ENCODE measurements around the gene STK39. TPM values are rescaled to one million over a fixed set of nuclear protein-coding genes. Genes with fewer than 3 reads are reported as not detected.

STK39 gene
- total and polyA plus RNA-seq, 2 of the 4 experiments (the other 2 are of a cell fraction): 11.8 to 16.4 TPM

- Histone ChIP-seq H3K27ac (ENCODE audit: insufficient read depth, low read length) (no peak overlapping the region), H2BK5ac (ENCODE audit: low read depth, low read length, poor library complexity, severe bottlenecking) (no peak overlapping the region), H3K4me2 (ENCODE audit: low read depth, low read length) (no peak overlapping the region), H3K23ac (ENCODE audit: low read depth, low read length) (no peak overlapping the region), H3K18ac (ENCODE audit: low read depth, low read length) (no peak overlapping the region), H3K4ac (ENCODE audit: low read depth, low read length) (no peak overlapping the region), H2AFZ (replicated peaks; ENCODE audit: low read length, poor library complexity) (no peak overlapping the region), H3K14ac (replicated peaks; ENCODE audit: low read depth, low read length) (no peak overlapping the region), H4K20me1 (ENCODE audit: insufficient read depth, low read length) (peaks cover 5% of the 10 kb centered on the region), H4K91ac (ENCODE audit: insufficient read depth, low read depth, low read length) (no peak overlapping the region), H3K9ac (ENCODE audit: low read depth, low read length) (no peak overlapping the region), H2AK9ac (replicated peaks; ENCODE audit: low read depth, low read length, poor library complexity) (no peak overlapping the region), H4K5ac (ENCODE audit: low read depth, low read length) (no peak overlapping the region), H3K36me3 (ENCODE audit: control insufficient read depth, insufficient read depth, low read length) (peaks cover 4% of the 10 kb centered on the region; the same call in 1 of the 2 replicates), H3K9me1 (ENCODE audit: insufficient read depth, low read length) (peaks cover 16% of the 10 kb centered on the region), H2AK5ac (ENCODE audit: low read depth, low read length) (no peak overlapping the region), H2BK15ac (ENCODE audit: low read depth, low read length) (no peak overlapping the region), H3K9me3 (ENCODE audit: control insufficient read depth, insufficient read depth, low read length) (no peaks in the 10 kb centered on the region), H3K56ac (ENCODE audit: extremely low read depth, insufficient read depth, low read length) (no peak overlapping the region), H3K4me3 (ENCODE audit: insufficient read depth, low read depth, low read length) (no peak overlapping the region), H3K79me1 (ENCODE audit: low read depth in 1 of 2, low read length in 2 of 2) (peaks cover 36 to 55% of the 10 kb centered on the region in 2 experiments), H3K4me1 (ENCODE audit: control insufficient read depth, insufficient read depth, low read length) (peaks cover 12% of the 10 kb centered on the region), H3K27me3 (ENCODE audit: control insufficient read depth, insufficient read depth, low read length) (no peaks in the 10 kb centered on the region), H4K8ac (ENCODE audit: low read depth in 2 of 2, low read length in 2 of 2) (no peak overlapping the region), H2BK20ac (ENCODE audit: low read depth, low read length) (no peak overlapping the region), H2BK120ac (ENCODE audit: low read depth, low read length) (no peak overlapping the region)
- dilution Hi-C loops (cut with HindIII; ENCODE audit: low sequenced_read_pairs, unreplicated experiment) (no loop called here), intact Hi-C loops (cut with micrococcal nuclease) (no loop called here), in situ Hi-C loops (cut with MboI; ENCODE audit: low sequenced_read_pairs) (no loop called here)
- no TSS peak for BruUV-seq (replicated peaks)
- WGBS, 2 experiments (ENCODE audit: extremely low coverage in 2 of 2, insufficient read length in 1 of 2): 100% methylated on average over 4 of the region's 4 CpGs; no CpG with 5 or more reads in 1 of the 2 experiments
- POLR2A ChIA-PET (ENCODE audit: unreplicated experiment): no interaction called here
- CTCF ChIA-PET: no interaction called here
- ATAC-seq (ENCODE audit: low read depth) (no peak), DNase-seq (no peak)
- TF ChIP-seq MXI1 (IDR thresholded peaks at IDR 0.05; ENCODE audit: borderline replicate concordance, low read depth, low read length): no peak
These were observed 75.3 kb downstream of the STK39 start for GRCh38 chr2:168172071-168172470.
